HepG2 (cell line): ENCODE data around the gene SPG7. TPM values are rescaled to one million over a fixed set of nuclear protein-coding genes. Genes with fewer than 3 reads are reported as not detected.
A peak's percentile ranks its signal among the peaks of the same experiment; 100 is the strongest.

Source experiments
- ATF1 ChIP-seq: IDR thresholded peaks from 2 replicates; pipeline ENCODE4 v1.6.1; 2016; ENCODE audit warnings: mild to moderate bottlenecking, control low read depth
- BORCS8-MEF2B ChIP-seq: sonication (generic); formaldehyde crosslinking; IDR thresholded peaks from 2 replicates; pipeline ENCODE4 v1.8.0; 2022; ENCODE audit warnings: mild to moderate bottlenecking, missing genetic modification reagents
- DRAP1 ChIP-seq: IDR thresholded peaks from 2 replicates; pipeline ENCODE4 v1.6.1; 2016; ENCODE audit warnings: missing genetic modification reagents, missing compliant biosample characterization
- IKZF4 ChIP-seq: sonication (generic); formaldehyde crosslinking; IDR thresholded peaks from 2 replicates; pipeline ENCODE4 v1.5.1; 2020; ENCODE audit warnings: borderline replicate concordance, mild to moderate bottlenecking, low read depth, missing genetic modification reagents; ENCODE audit errors: not compliant biosample characterization
- KDM2A ChIP-seq: sonication (generic); formaldehyde crosslinking; IDR thresholded peaks from 2 replicates; pipeline ENCODE4 v1.4.0; 2020; ENCODE audit warnings: low read depth, missing genetic modification reagents, borderline replicate concordance
- PHB2 ChIP-seq: fragments of 450-650 bp; IDR thresholded peaks from 2 replicates; pipeline ENCODE4 v1.6.1; 2018; ENCODE audit not compliant: partially characterized antibody
- PHF8 ChIP-seq: sonication (generic); formaldehyde crosslinking; IDR thresholded peaks from 2 replicates; pipeline ENCODE4 v1.5.0; 2020; ENCODE audit warnings: missing genetic modification reagents
- TAF1 ChIP-seq: sonication (generic); formaldehyde crosslinking; IDR thresholded peaks from 2 replicates; pipeline ENCODE4 v1.4.0; 2020; ENCODE audit warnings: missing genetic modification reagents
- TMF1 ChIP-seq: sonication (generic); formaldehyde crosslinking; IDR thresholded peaks from 2 replicates; pipeline ENCODE4 v1.8.1; 2022; ENCODE audit warnings: low read depth, missing genetic modification reagents
- ZFYVE20 ChIP-seq: sonication (generic); formaldehyde crosslinking; IDR thresholded peaks from 2 replicates; pipeline ENCODE4 v1.8.0; 2023; ENCODE audit warnings: low read depth, mild to moderate bottlenecking, moderate library complexity, missing genetic modification reagents, borderline replicate concordance
- ZNF138 ChIP-seq: sonication (generic); formaldehyde crosslinking; IDR thresholded peaks from 2 replicates; pipeline ENCODE4 v1.5.0; 2020; ENCODE audit warnings: mild to moderate bottlenecking, low read depth, missing genetic modification reagents
- ZNF280B ChIP-seq: sonication (generic); formaldehyde crosslinking; IDR thresholded peaks from 2 replicates; pipeline ENCODE4 v1.5.0; 2020; ENCODE audit warnings: missing genetic modification reagents, mild to moderate bottlenecking, borderline replicate concordance
- polyA plus RNA-seq, 8 experiments: library from polyadenylated mRNA; depleted of rRNA in 3 of 8; stranded (reverse) in 7 of 8; unstranded in 1 of 8; fragments of >200 nt; fragmentation: Illumina TruSeq in 4 of 8; extraction: Trizol in 4 of 8; gene quantifications; 2 replicates each; pipeline versions ENCODE4 v1.2.1 to v1.2.3, GENCODE V29; 2011 to 2016; ENCODE audit warnings: low read depth in 4 of 8, missing spikeins in 1 of 8, mixed read lengths in 1 of 8; ENCODE audit not compliant: insufficient read depth in 1 of 8
- total RNA-seq, 5 experiments: library from RNA; depleted of rRNA; stranded (reverse); fragments of >200 nt; fragmentation: Illumina TruSeq; extraction: Trizol; gene quantifications; 2 replicates each; pipeline ENCODE4 v1.2.3, GENCODE V29; 2016; ENCODE audit warnings: low read depth in 1 of 5
- TF ChIP-seq, protein P1 (sequence below): sonication (generic); formaldehyde crosslinking; IDR thresholded peaks from 2 replicates; pipeline ENCODE4 v1.4.0; 2020; ENCODE audit warnings: missing genetic modification reagents
- TF ChIP-seq, protein P2 (sequence below): sonication (generic); formaldehyde crosslinking; IDR thresholded peaks from 2 replicates; pipeline ENCODE4 v1.5.0; 2020; ENCODE audit warnings: mild to moderate bottlenecking, missing genetic modification reagents, borderline replicate concordance
- TF ChIP-seq, protein P3 (sequence below): IDR thresholded peaks from 2 replicates; pipeline ENCODE4 v1.6.1; 2016; ENCODE audit warnings: low read depth, control low read depth

The SPG7 gene
- total and polyA plus RNA-seq, 2 of the 13 experiments (the other 11 are each of a cell fraction or from before 2014, with no cell fraction given), result 66.0 to 136 TPM

GRCh38 chr16:89490439-89491237, 17.6 kb upstream of the SPG7 start, which contains the start of gene ANKRD11 (continued):
- TF ChIP-seq, protein P1, sequence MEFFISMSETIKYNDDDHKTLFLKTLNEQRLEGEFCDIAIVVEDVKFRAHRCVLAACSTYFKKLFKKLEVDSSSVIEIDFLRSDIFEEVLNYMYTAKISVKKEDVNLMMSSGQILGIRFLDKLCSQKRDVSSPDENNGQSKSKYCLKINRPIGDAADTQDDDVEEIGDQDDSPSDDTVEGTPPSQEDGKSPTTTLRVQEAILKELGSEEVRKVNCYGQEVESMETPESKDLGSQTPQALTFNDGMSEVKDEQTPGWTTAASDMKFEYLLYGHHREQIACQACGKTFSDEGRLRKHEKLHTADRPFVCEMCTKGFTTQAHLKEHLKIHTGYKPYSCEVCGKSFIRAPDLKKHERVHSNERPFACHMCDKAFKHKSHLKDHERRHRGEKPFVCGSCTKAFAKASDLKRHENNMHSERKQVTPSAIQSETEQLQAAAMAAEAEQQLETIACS, result peak; percentile 63
- peak; percentile 61 for TF ChIP-seq BORCS8-MEF2B (CRISPR knock-in tag)
- TF ChIP-seq ZFYVE20, result 0 out of 2 replicates have a peak, but pooled peaks have one; percentile 32
- TF ChIP-seq, protein P2, sequence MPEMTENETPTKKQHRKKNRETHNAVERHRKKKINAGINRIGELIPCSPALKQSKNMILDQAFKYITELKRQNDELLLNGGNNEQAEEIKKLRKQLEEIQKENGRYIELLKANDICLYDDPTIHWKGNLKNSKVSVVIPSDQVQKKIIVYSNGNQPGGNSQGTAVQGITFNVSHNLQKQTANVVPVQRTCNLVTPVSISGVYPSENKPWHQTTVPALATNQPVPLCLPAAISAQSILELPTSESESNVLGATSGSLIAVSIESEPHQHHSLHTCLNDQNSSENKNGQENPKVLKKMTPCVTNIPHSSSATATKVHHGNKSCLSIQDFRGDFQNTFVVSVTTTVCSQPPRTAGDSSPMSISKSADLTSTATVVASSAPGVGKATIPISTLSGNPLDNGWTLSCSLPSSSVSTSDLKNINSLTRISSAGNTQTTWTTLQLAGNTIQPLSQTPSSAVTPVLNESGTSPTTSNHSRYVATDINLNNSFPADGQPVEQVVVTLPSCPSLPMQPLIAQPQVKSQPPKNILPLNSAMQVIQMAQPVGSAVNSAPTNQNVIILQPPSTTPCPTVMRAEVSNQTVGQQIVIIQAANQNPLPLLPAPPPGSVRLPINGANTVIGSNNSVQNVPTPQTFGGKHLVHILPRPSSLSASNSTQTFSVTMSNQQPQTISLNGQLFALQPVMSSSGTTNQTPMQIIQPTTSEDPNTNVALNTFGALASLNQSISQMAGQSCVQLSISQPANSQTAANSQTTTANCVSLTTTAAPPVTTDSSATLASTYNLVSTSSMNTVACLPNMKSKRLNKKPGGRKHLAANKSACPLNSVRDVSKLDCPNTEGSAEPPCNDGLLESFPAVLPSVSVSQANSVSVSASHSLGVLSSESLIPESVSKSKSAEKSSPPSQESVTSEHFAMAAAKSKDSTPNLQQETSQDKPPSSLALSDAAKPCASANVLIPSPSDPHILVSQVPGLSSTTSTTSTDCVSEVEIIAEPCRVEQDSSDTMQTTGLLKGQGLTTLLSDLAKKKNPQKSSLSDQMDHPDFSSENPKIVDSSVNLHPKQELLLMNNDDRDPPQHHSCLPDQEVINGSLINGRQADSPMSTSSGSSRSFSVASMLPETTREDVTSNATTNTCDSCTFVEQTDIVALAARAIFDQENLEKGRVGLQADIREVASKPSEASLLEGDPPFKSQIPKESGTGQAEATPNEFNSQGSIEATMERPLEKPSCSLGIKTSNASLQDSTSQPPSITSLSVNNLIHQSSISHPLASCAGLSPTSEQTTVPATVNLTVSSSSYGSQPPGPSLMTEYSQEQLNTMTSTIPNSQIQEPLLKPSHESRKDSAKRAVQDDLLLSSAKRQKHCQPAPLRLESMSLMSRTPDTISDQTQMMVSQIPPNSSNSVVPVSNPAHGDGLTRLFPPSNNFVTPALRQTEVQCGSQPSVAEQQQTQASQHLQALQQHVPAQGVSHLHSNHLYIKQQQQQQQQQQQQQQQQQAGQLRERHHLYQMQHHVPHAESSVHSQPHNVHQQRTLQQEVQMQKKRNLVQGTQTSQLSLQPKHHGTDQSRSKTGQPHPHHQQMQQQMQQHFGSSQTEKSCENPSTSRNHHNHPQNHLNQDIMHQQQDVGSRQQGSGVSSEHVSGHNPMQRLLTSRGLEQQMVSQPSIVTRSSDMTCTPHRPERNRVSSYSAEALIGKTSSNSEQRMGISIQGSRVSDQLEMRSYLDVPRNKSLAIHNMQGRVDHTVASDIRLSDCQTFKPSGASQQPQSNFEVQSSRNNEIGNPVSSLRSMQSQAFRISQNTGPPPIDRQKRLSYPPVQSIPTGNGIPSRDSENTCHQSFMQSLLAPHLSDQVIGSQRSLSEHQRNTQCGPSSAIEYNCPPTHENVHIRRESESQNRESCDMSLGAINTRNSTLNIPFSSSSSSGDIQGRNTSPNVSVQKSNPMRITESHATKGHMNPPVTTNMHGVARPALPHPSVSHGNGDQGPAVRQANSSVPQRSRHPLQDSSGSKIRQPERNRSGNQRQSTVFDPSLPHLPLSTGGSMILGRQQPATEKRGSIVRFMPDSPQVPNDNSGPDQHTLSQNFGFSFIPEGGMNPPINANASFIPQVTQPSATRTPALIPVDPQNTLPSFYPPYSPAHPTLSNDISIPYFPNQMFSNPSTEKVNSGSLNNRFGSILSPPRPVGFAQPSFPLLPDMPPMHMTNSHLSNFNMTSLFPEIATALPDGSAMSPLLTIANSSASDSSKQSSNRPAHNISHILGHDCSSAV (CRISPR knock-in tag), result no peak
- 0 out of 2 replicates have a peak, but pooled peaks have one; percentile 75 for TF ChIP-seq ZNF280B (CRISPR knock-in tag)
- peak; percentile 94 for TF ChIP-seq ATF1 (CRISPR knock-in tag)
- TF ChIP-seq, protein P3, sequence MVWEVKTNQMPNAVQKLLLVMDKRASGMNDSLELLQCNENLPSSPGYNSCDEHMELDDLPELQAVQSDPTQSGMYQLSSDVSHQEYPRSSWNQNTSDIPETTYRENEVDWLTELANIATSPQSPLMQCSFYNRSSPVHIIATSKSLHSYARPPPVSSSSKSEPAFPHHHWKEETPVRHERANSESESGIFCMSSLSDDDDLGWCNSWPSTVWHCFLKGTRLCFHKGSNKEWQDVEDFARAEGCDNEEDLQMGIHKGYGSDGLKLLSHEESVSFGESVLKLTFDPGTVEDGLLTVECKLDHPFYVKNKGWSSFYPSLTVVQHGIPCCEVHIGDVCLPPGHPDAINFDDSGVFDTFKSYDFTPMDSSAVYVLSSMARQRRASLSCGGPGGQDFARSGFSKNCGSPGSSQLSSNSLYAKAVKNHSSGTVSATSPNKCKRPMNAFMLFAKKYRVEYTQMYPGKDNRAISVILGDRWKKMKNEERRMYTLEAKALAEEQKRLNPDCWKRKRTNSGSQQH (CRISPR knock-in tag), result peak; percentile 94
- TF ChIP-seq IKZF4 (CRISPR knock-in tag), result peak; percentile 90
- no peak for TF ChIP-seq PHB2
- peak; percentile 83 for TF ChIP-seq PHF8 (CRISPR knock-in tag)
- peak; percentile 92 for TF ChIP-seq TAF1 (CRISPR knock-in tag)
- TF ChIP-seq TMF1 (CRISPR knock-in tag), result peak; percentile 50; the same call in 1 of the 2 replicates
- TF ChIP-seq ZNF138, result peak; percentile 49; the same call in 1 of the 2 replicates
- peak; percentile 96 for TF ChIP-seq DRAP1 (CRISPR knock-in tag)
- TF ChIP-seq KDM2A (CRISPR knock-in tag), result peak; percentile 92
